GM23248 (cell line): ENCODE data around the gene RMND5A. TPM values are rescaled to one million over a fixed set of nuclear protein-coding genes. Genes with fewer than 3 reads are reported as not detected.

Source experiments
- DNase-seq: peaks from one replicate; pipeline ENCODE4 v3.0.0-alpha.2; 2015
- H2AFZ ChIP-seq: fragments of 200-600 bp; sonication (generic); 2 replicates; pipeline ENCODE4 v1.6.1; 2016; ENCODE audit warnings: antibody characterized with exemption
- H3F3A ChIP-seq: fragments of 200-600 bp; sonication (generic); 2 replicates; pipeline ENCODE4 v1.6.1; 2016; ENCODE audit warnings: mild to moderate bottlenecking, antibody characterized with exemption, mixed run types; ENCODE audit not compliant: insufficient read depth
- H3K27ac ChIP-seq: fragments of 200-600 bp; sonication (generic); 2 replicates; pipeline ENCODE4 v1.5.1; 2016; ENCODE audit warnings: mild to moderate bottlenecking
- H3K27me3 ChIP-seq: fragments of 200-600 bp; sonication (generic); replicated peaks from 2 replicates; pipeline ENCODE4 v1.6.1; 2016; ENCODE audit warnings: mild to moderate bottlenecking; ENCODE audit not compliant: insufficient read depth
- H3K36me3 ChIP-seq: fragments of 200-600 bp; sonication (generic); 2 replicates; pipeline ENCODE4 v1.6.1; 2016; ENCODE audit warnings: low read depth, mild to moderate bottlenecking
- H3K4me1 ChIP-seq: fragments of 200-600 bp; sonication (generic); 2 replicates; pipeline ENCODE4 v1.6.1; 2016; ENCODE audit warnings: mild to moderate bottlenecking; ENCODE audit not compliant: insufficient read depth
- H3K4me2 ChIP-seq: fragments of 200-600 bp; sonication (generic); one replicate; pipeline ENCODE4 v1.6.1; 2016; ENCODE audit warnings: mild to moderate bottlenecking; ENCODE audit not compliant: unreplicated experiment
- H3K4me3 ChIP-seq: fragments of 200-600 bp; sonication (generic); 2 replicates; pipeline ENCODE4 v1.5.1; 2016; ENCODE audit warnings: mild to moderate bottlenecking
- H3K79me2 ChIP-seq: fragments of 200-600 bp; sonication (generic); 2 replicates; pipeline ENCODE4 v1.6.1; 2016; ENCODE audit warnings: mild to moderate bottlenecking; ENCODE audit not compliant: insufficient read depth
- H3K9ac ChIP-seq: fragments of 200-600 bp; sonication (generic); 2 replicates; pipeline ENCODE4 v1.6.1; 2016; ENCODE audit warnings: mild to moderate bottlenecking
- H3K9me2 ChIP-seq: fragments of 200-600 bp; sonication (generic); 2 replicates; pipeline ENCODE4 v1.6.1; 2016; ENCODE audit warnings: mixed run types, mild to moderate bottlenecking, moderate library complexity; ENCODE audit not compliant: insufficient read depth
- H3K9me3 ChIP-seq: fragments of 200-600 bp; sonication (generic); one replicate; pipeline ENCODE4 v1.6.1; 2017; ENCODE audit warnings: low read depth
- H4K20me1 ChIP-seq: fragments of 200-600 bp; sonication (generic); 2 replicates; pipeline ENCODE4 v1.6.0; 2016; ENCODE audit not compliant: insufficient read depth
- EZH2 ChIP-seq: fragments of 200-600 bp; sonication (generic); IDR thresholded peaks from 2 replicates; pipeline ENCODE4 v1.6.1; 2018; ENCODE audit warnings: antibody characterized with exemption, mild to moderate bottlenecking; ENCODE audit not compliant: insufficient read depth, poor library complexity, severe bottlenecking
- EZH2phosphoT487 ChIP-seq: fragments of 200-600 bp; sonication (generic); IDR thresholded peaks from 2 replicates; pipeline ENCODE4 v1.6.1; 2018; ENCODE audit warnings: antibody characterized with exemption, moderate library complexity, mild to moderate bottlenecking, low read depth; ENCODE audit not compliant: insufficient read depth
- WGBS, 2 experiments: methylation state at CpG; one replicate each; pipeline ENCODE4 v1.1.6; 2015 to 2017; ENCODE audit warnings: low lambda C conversion rate in 2 of 2, low coverage in 1 of 2; ENCODE audit errors: missing lambda C conversion rate in 2 of 2; 5-methylcytosine and 5-hydroxymethylcytosine counted together
- in situ Hi-C: fragments of 300-500 bp; cut with MboI; formaldehyde crosslinking; loops from 2 replicates; pipeline ENCODE4 v1.15.0; 2020
- polyA plus RNA-seq: library from polyadenylated mRNA; unstranded; fragments of >200 nt; fragmentation: Nextera tagmentation; extraction: Ambion mirVana; gene quantifications from 2 replicates; pipeline ENCODE4 v1.2.1, GENCODE V29; 2016
- total RNA-seq: library from RNA; depleted of rRNA; stranded (reverse); fragments of >200 nt; shearing (Covaris generic); gene quantifications from 2 replicates; pipeline ENCODE4 v1.2.3, GENCODE V29; 2014

RMND5A gene
- total and polyA plus RNA-seq, 2 experiments from 2014 or later, result 6.8 to 21.2 TPM

DNA sequence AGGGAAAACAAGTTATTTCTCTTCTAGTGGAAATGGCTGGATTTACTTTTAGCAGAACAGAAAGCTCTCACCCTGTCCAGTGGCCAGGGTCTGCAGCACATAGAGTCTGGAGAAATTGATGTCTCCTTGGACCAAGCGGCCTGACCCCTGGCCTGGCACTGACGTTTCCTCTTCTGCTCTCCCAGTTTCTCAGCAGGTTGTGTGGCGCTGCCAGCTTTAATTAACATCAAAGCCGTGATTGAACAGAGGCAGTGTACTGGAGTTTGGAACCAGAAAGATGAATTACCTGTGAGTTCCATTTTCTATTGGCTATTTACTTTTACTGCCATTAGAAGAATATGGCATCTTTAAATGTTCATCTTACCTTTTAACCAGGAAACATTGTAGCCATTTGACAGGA lies 49.7 kb downstream of the RMND5A start:
- Histone ChIP-seq H3K4me1 (no peaks in the 10 kb centered on the region), H3K4me2 (no peak overlapping the region), H3K9me2 (no peaks in the 10 kb centered on the region), H3K79me2 (no peaks in the 10 kb centered on the region), H2AFZ (no peak overlapping the region), H3K27me3 (no peaks in the 10 kb centered on the region), H3F3A (no peaks in the 10 kb centered on the region), H3K9me3 (no peaks in the 10 kb centered on the region), H3K27ac (no peak overlapping the region), H3K9ac (no peak overlapping the region), H3K4me3 (no peak overlapping the region), H4K20me1 (no peaks in the 10 kb centered on the region), H3K36me3 (peaks cover 18% of the 10 kb centered on the region)
- 90 to 94% methylated on average over 4 of the region's 4 CpGs for WGBS, 2 experiments
- no peak for DNase-seq
- TF ChIP-seq EZH2, result no peak
- no peak for TF ChIP-seq EZH2phosphoT487
- in situ Hi-C loops, result no loop called here

DNA sequence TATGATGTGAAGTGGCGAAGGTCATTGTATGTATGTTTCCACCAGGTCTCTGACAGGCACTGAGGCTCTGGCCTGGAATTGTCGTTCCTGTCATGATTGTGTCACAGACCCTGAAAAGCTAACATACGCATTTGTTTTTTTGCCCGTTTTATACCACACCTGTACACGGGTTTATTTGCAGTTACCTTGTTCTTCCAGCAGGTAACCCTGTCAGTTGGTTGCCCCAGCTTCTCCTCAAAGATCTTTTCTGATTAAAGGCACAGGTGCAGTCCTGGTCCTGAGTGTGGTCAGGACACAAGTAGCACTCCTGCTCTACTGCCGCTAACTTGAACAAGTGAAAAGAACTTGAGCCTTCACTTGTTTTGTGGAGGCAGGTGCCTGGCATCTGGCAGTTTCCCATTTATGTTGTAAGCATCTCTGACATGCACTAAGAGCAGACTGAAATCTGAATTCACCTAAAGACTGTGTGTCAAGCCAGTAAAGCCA lies 50.8 kb downstream of the RMND5A start:
- H3K9ac ChIP-seq, result no peak overlapping the region
- H3K36me3 ChIP-seq, result peaks cover 18% of the 10 kb centered on the region
- in situ Hi-C loops, result no loop called here
- no peaks in the 10 kb centered on the region for H4K20me1 ChIP-seq
- TF ChIP-seq EZH2, result no peak
- no peak for TF ChIP-seq EZH2phosphoT487
- no peak overlapping the region for H2AFZ ChIP-seq
- no peaks in the 10 kb centered on the region for H3F3A ChIP-seq
- no peaks in the 10 kb centered on the region for H3K79me2 ChIP-seq
- no peak for DNase-seq
- no peaks in the 10 kb centered on the region for H3K9me3 ChIP-seq
- H3K4me2 ChIP-seq, result no peak overlapping the region
- no peaks in the 10 kb centered on the region for H3K4me1 ChIP-seq
- H3K27ac ChIP-seq, result no peak overlapping the region
- H3K9me2 ChIP-seq, result no peaks in the 10 kb centered on the region
- no peak overlapping the region for H3K4me3 ChIP-seq
- 97% methylated on average over 6 of the region's 6 CpGs for WGBS, 2 experiments
- no peaks in the 10 kb centered on the region for H3K27me3 ChIP-seq

DNA sequence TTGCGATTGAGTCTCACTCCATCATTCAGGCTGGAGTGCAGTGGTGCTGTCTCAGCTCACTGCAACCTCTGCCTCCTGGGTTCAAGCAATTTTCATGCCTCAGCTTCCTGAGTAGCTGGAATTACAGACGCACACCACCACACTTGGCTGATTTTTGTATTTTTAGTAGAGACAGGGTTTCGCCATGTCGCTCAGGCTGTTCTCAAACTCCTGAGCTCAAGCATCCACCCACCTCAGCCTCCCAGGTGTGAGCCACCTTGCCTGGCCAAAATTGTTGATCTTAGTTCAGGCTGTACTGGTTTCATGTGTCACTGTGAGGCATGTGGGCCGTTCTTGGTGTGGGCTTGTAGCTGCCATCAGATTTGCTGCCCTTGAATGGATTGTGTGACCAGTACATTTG lies 52.5 kb downstream of the RMND5A start:
- Histone ChIP-seq H3K4me1 (no peaks in the 10 kb centered on the region), H3K36me3 (peaks cover 18% of the 10 kb centered on the region)

DNA sequence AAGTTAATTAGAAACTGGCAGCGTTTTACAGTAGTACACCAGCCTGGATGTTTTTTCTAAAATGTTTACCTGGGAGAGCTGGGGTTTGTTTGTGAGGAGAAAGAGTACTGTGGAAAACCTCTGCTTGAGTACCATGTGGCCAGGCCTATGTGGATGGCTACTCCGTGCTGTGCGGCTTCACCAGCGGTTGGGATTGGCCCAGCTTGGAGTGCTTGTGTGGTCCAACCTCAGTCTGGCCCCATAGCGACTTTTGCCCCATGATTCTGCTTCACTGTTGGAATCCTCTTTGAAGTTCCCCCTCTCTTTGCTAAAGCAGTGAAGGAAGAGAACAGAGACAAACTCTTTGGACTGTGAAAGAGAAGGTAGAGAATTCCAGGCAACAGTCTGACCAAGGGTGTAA lies 54.8 kb downstream of the RMND5A start:
- Histone ChIP-seq H3K9me2 (no peaks in the 10 kb centered on the region), H3K4me3 (no peak overlapping the region), H3K36me3 (peaks cover 18% of the 10 kb centered on the region), H2AFZ (no peak overlapping the region), H3K79me2 (no peaks in the 10 kb centered on the region), H3K27me3 (no peaks in the 10 kb centered on the region), H3K27ac (no peak overlapping the region), H3K4me1 (no peaks in the 10 kb centered on the region), H3K9me3 (no peaks in the 10 kb centered on the region), H3K4me2 (no peak overlapping the region), H3K9ac (no peak overlapping the region), H4K20me1 (no peaks in the 10 kb centered on the region), H3F3A (no peaks in the 10 kb centered on the region)
- no peak for DNase-seq
- 68 to 69% methylated on average over 5 of the region's 5 CpGs for WGBS, 2 experiments
- in situ Hi-C loops, result no loop called here
- TF ChIP-seq EZH2phosphoT487, result no peak
- no peak for TF ChIP-seq EZH2

More for the DNA sequence above, 52.5 kb downstream of the RMND5A start:
- Histone ChIP-seq H4K20me1 (no peaks in the 10 kb centered on the region), H3K27me3 (no peaks in the 10 kb centered on the region), H3K79me2 (no peaks in the 10 kb centered on the region), H3K9me3 (no peaks in the 10 kb centered on the region), H3K9me2 (no peaks in the 10 kb centered on the region), H3K4me3 (no peak overlapping the region), H3F3A (no peaks in the 10 kb centered on the region), H3K27ac (no peak overlapping the region), H3K9ac (no peak overlapping the region), H3K4me2 (no peak overlapping the region), H2AFZ (no peak overlapping the region)
- TF ChIP-seq EZH2phosphoT487 (no peak), EZH2 (no peak)
- WGBS, 2 experiments, result 79 to 80% methylated on average over 5 of the region's 5 CpGs
- no peak for DNase-seq
- in situ Hi-C loops, result no loop called here

DNA sequence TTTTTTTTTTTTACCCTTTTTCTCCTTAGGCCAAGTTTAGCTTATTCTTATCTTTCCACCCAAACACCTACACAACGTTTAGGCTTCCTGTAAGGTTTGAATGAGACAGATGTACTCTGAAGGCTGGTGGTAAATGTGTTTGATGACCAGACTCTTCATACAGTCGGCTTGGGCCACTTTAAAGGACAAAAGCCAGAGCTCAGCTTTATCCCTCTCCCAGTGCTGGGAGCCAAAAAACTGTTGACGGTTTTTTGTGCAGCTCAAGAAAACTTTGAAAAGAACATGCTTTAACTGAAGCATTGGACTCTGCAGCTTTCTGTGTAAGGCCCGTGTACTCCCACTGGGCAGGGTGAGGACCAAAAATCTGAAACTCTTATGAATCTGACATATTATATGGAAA lies 55.2 kb downstream of the RMND5A start:
- H4K20me1 ChIP-seq, result no peaks in the 10 kb centered on the region
- in situ Hi-C loops, result no loop called here
- H3K27ac ChIP-seq, result no peak overlapping the region
- no peaks in the 10 kb centered on the region for H3F3A ChIP-seq
- no peak overlapping the region for H2AFZ ChIP-seq
- no peak overlapping the region for H3K9ac ChIP-seq
- peaks cover 18% of the 10 kb centered on the region for H3K36me3 ChIP-seq
- H3K4me3 ChIP-seq, result no peak overlapping the region
- no peaks in the 10 kb centered on the region for H3K9me3 ChIP-seq
- TF ChIP-seq EZH2phosphoT487 (no peak), EZH2 (no peak)
- WGBS, 2 experiments, result 49 to 52% methylated on average over 4 of the region's 4 CpGs
- H3K4me1 ChIP-seq, result no peaks in the 10 kb centered on the region
- DNase-seq, result no peak
- H3K4me2 ChIP-seq, result no peak overlapping the region
- no peaks in the 10 kb centered on the region for H3K27me3 ChIP-seq
- no peaks in the 10 kb centered on the region for H3K9me2 ChIP-seq
- H3K79me2 ChIP-seq, result no peaks in the 10 kb centered on the region
